ENCODE measurements around the gene ID2. TPM values are rescaled to one million over a fixed set of nuclear protein-coding genes. Genes with fewer than 3 reads are reported as not detected.

ID2 gene
- total RNA-seq, 1 donor from 2014 or later: 11.6 TPM

- DNase-seq (ENCODE audit: low read depth): no peak
- Histone ChIP-seq H3K4me3 (ENCODE audit: low read depth, low read length) (no peak overlapping the region), H3K36me3 (ENCODE audit: control insufficient read depth, insufficient read depth, low read length) (no peaks in the 10 kb centered on the region), H3K27me3 (ENCODE audit: control insufficient read depth, insufficient read depth, low read length) (peaks cover 3% of the 10 kb centered on the region)
- TF ChIP-seq CTCF (IDR thresholded peaks at IDR 0.05; ENCODE audit: insufficient read depth, low read length, severe bottlenecking): no peak
- no peak for FAIRE-seq
Observed at GRCh38 chr2:8701681-8702379, 20.0 kb downstream of the ID2 start.

- DNase-seq (ENCODE audit: low read depth) (no peak), FAIRE-seq (no peak)
- TF ChIP-seq CTCF (IDR thresholded peaks at IDR 0.05; ENCODE audit: insufficient read depth, low read length, severe bottlenecking): no peak
- Histone ChIP-seq H3K36me3 (ENCODE audit: control insufficient read depth, insufficient read depth, low read length) (no peaks in the 10 kb centered on the region), H3K27me3 (ENCODE audit: control insufficient read depth, insufficient read depth, low read length) (no peaks in the 10 kb centered on the region), H3K4me3 (ENCODE audit: low read depth, low read length) (no peak overlapping the region)
Observed at GRCh38 chr2:8704906-8705305, 23.1 kb downstream of the ID2 start.

GRCh38 chr2:8709611-8710010 lies 27.8 kb downstream of the ID2 start:
- no peak overlapping the region for H3K4me3 ChIP-seq (ENCODE audit: low read depth, low read length)
- FAIRE-seq (no peak), DNase-seq (ENCODE audit: low read depth) (no peak)
- H3K36me3 ChIP-seq (ENCODE audit: control insufficient read depth, insufficient read depth, low read length): no peaks in the 10 kb centered on the region
- H3K27me3 ChIP-seq (ENCODE audit: control insufficient read depth, insufficient read depth, low read length): no peaks in the 10 kb centered on the region
- no peak for TF ChIP-seq CTCF (IDR thresholded peaks at IDR 0.05; ENCODE audit: insufficient read depth, low read length, severe bottlenecking)

GRCh38 chr2:8710951-8711350 lies 29.1 kb downstream of the ID2 start:
- no peak for TF ChIP-seq CTCF (IDR thresholded peaks at IDR 0.05; ENCODE audit: insufficient read depth, low read length, severe bottlenecking)
- no peaks in the 10 kb centered on the region for H3K27me3 ChIP-seq (ENCODE audit: control insufficient read depth, insufficient read depth, low read length)
- H3K36me3 ChIP-seq (ENCODE audit: control insufficient read depth, insufficient read depth, low read length): no peaks in the 10 kb centered on the region
- DNase-seq (ENCODE audit: low read depth) (peak; percentile 81), FAIRE-seq (no peak)
- H3K4me3 ChIP-seq (ENCODE audit: low read depth, low read length): no peak overlapping the region

- DNase-seq (ENCODE audit: low read depth): no peak
- Histone ChIP-seq H3K27me3 (ENCODE audit: control insufficient read depth, insufficient read depth, low read length) (no peaks in the 10 kb centered on the region), H3K4me3 (ENCODE audit: low read depth, low read length) (no peak overlapping the region), H3K36me3 (ENCODE audit: control insufficient read depth, insufficient read depth, low read length) (no peaks in the 10 kb centered on the region)
- FAIRE-seq: no peak
- no peak for TF ChIP-seq CTCF (IDR thresholded peaks at IDR 0.05; ENCODE audit: insufficient read depth, low read length, severe bottlenecking)
Observed at GRCh38 chr2:8714283-8714682, 32.4 kb downstream of the ID2 start.

GRCh38 chr2:8714971-8715370 lies 33.1 kb downstream of the ID2 start:
- H3K4me3 ChIP-seq (ENCODE audit: low read depth, low read length): no peak overlapping the region
- H3K27me3 ChIP-seq (ENCODE audit: control insufficient read depth, insufficient read depth, low read length): no peaks in the 10 kb centered on the region
- DNase-seq (ENCODE audit: low read depth) (no peak), FAIRE-seq (no peak)
- no peak for TF ChIP-seq CTCF (IDR thresholded peaks at IDR 0.05; ENCODE audit: insufficient read depth, low read length, severe bottlenecking)
- no peaks in the 10 kb centered on the region for H3K36me3 ChIP-seq (ENCODE audit: control insufficient read depth, insufficient read depth, low read length)
